Subcutaneous abdominal adipose tissue (tissue), 5 donors: ENCODE data around the gene CSNK1D.
A peak's percentile ranks its signal among the peaks of the same experiment; 100 is the strongest.

ENCODE experiments used
- H3K27ac ChIP-seq: one replicate; pipeline ENCODE4 v1.7.0; 2013; ENCODE audit warnings: low read depth, mild to moderate bottlenecking, inconsistent platforms, low read length, moderate library complexity
- H3K27me3 ChIP-seq, 5 donors: one replicate each; pipeline ENCODE4 v1.7.0; 2013; ENCODE audit warnings: low read length in 5 of 5, inconsistent platforms in 1 of 5; ENCODE audit not compliant: control insufficient read depth in 5 of 5, insufficient read depth in 4 of 5
- H3K36me3 ChIP-seq, 5 donors: one replicate each; pipeline ENCODE4 v1.7.0; 2013; ENCODE audit warnings: low read length in 5 of 5; ENCODE audit not compliant: control insufficient read depth in 5 of 5, insufficient read depth in 5 of 5
- H3K4me1 ChIP-seq, 5 donors: one replicate each; pipeline ENCODE4 v1.7.0; 2013; ENCODE audit warnings: low read length in 5 of 5, mild to moderate bottlenecking in 3 of 5, moderate library complexity in 1 of 5; ENCODE audit not compliant: control insufficient read depth in 5 of 5, insufficient read depth in 5 of 5
- H3K4me3 ChIP-seq, 5 donors: one replicate each; pipeline ENCODE4 v1.7.0; 2013; ENCODE audit warnings: low read length in 5 of 5, low read depth in 1 of 5
- H3K9ac ChIP-seq, 5 donors: one replicate each; pipeline ENCODE4 v1.7.0; 2013; ENCODE audit warnings: low read length in 5 of 5, mild to moderate bottlenecking in 4 of 5, moderate library complexity in 3 of 5
- H3K9me3 ChIP-seq, 5 donors: one replicate each; pipeline ENCODE4 v1.7.0; 2013; ENCODE audit warnings: low read length in 5 of 5; ENCODE audit not compliant: control insufficient read depth in 5 of 5
- donor health status: healthy.
- donor health status: healthy.
- donor health status: healthy.
- donor health status: healthy.
- donor health status: healthy.

CSNK1D gene

DNA sequence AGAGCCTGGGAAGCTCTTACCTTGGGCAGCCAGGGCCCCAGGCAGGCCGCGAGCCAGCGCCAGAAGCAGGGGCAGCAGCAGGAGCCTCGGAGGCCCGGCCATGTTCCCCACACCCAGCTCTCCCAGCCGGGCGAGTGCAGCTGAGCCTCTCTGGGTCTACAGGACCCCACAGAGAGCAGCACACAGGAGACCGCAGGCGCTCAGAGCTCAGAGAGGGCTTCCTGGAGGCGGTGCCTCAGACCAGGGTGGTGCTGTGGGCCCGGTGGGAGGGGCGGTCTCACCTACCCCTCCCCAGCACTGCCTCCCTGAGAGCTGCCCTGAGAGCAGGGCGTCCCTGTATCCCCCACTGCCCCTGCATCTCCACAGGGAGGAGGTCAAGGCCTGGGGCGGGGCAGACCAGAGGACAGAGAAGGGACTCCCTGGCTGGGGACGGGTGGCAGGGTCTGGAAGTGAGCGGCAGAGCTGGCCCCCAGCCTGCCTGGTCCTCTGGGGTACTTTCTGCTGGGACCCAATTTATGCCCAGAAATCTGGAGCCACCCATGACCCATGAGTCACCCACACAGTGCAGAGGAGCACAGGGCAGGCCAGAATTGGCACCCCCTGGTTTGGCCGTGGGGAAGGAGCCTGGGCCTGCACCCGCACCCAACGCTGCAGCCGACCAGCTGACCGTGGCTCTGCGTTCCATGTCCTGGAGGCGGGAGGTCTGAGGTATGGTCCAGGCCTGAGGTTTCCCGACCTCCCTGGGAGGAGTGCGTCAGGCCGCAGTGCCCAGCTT lies 44.1 kb upstream of the CSNK1D start, which contains the start of gene CD7:
TSS of gene CD7 (minus strand) at position 215 of the 775 bp plus-strand sequence. CDS start at position 102, 113 bp downstream.
- no peaks in the 10 kb centered on the region for H3K9me3 ChIP-seq
- no peak within 1 kb of the TSS for H3K27ac ChIP-seq
- H3K4me3 ChIP-seq = no peak within 1 kb of the TSS
- no peaks in the 10 kb centered on the region for H3K36me3 ChIP-seq
- H3K9ac ChIP-seq = no peak within 1 kb of the TSS
- H3K27me3 ChIP-seq = peaks cover 10 to 41% (median 37%) of the 10 kb centered on the region in 5 donors
- H3K4me1 ChIP-seq = peaks cover 0 to 25% (median 6%) of the 10 kb centered on the region in 5 donors

DNA sequence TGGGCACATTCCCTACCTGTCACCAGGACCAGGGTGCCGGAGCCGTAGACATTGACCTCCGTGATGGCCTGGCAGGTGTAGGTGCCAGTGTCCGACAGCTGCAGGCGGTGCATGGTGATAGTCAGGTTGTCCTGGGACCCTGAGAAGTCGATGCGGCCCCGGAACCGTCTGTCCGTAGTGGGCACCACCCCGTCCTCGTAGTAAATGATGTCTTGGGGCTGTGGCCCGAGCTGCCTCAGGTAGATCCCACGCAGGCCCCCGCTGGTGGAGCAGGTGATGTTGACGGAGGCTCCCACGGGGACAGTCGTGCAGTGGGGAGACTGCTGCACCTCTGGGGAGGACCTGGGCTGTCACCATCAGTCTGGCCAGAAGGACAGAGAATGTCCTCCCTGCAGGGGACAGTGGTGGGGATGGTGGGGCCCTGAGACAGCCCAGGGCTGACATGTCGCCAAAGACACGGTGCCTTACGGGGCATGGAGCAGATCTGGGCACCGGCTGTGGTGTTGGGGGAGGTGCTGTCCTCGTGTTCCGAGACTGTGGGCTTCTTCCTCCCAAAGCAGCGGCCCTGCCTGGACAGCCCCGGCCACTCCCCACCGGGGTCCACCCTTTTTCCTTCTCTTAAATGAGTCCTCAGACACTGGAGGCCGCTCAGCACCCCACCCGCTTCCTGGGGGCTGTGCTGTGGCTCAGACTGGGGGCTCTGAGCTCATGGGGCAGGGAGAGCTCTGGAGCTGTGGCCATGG lies 43.3 kb upstream of the CSNK1D start:
- peaks cover 10 to 41% (median 32%) of the 10 kb centered on the region in 5 donors for H3K27me3 ChIP-seq
- H3K4me3 ChIP-seq = no peak overlapping the region
- H3K36me3 ChIP-seq = no peaks in the 10 kb centered on the region
- H3K9me3 ChIP-seq = no peaks in the 10 kb centered on the region
- H3K9ac ChIP-seq = no peak overlapping the region
- H3K4me1 ChIP-seq = peaks cover 0 to 25% (median 6%) of the 10 kb centered on the region in 5 donors
- no peak overlapping the region for H3K27ac ChIP-seq

DNA sequence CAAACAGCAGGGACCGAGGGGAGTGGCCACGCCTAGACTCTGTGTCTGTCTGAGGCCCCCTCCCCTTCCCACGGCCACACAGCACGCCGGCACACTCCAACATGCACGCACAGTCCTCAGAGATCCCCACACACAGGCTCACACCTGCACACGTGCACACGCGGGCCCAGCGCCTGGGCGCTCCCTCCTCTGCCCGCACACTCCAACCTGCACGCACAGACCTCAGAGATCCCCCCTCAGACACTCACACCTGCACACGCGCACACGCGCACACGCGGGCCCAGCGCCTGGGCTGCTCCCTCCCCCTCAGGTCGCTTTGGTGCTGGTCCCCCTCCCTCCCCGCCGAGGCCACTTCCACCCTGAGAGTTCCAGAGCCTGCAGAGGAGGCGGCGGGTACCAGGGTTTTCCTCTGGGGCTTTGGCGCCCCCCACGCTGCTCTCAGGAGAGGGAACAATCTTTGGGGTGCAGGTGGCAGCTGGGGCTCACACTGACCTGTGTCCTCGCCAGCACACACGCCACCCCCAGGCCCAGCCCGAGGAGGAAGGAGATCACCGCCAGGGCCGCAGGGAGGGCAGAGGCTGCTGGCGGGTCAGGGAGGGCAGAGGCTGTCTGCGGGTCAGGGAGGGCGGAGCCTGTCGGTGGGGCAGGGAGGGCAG lies 42.3 kb upstream of the CSNK1D start:
- peak overlapping the region in 1 of 5 donors; percentile 44 for H3K4me3 ChIP-seq

DNA sequence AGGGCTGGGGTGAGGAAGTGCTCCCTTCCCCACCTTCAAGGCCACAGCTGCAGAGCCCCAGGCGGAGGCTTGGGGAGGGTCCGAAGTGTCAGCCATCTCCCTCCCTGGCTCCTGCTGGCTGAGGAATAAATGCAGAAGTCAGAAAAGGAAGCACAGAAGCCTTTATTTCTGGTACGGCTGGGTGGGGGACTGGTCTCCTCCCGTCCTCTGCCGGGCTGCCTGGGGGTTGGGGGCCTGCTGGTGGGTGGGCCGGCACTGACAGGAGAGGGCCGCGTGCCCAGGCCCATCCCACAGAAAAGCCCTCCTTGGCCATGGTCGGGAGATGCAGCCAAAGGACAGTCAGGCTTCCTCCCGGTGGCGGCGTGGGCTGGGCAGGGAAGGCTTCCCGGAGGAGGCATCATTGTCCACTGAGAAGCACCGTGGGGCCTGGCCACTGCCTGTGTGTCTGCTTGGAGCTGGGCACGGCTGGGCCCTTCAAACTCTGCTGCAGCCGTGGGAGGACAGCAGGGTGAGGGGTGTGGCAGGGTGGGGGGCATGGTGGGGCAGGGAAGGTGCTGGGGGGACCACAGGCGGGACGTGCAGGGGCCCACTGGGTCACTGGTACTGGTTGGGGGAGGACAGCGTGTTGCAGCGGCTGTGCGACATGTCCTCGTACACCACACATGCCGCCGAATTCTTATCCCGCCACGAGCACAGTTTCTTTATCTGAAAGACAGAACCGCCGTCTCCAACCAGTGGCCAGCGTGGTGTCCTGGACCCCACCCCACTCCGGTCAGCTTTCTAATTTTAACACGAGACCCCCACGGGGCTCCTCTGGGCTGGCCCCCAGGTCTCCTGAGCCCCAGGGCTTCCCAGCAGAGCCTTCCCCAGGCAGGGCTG lies 41.5 kb upstream of the CSNK1D start:
- Histone ChIP-seq H3K27ac (no peak overlapping the region), H3K4me3 (no peak overlapping the region)

More for the DNA sequence above, 42.3 kb upstream of the CSNK1D start:
- no peak overlapping the region for H3K9ac ChIP-seq
- no peak overlapping the region for H3K27ac ChIP-seq
- H3K36me3 ChIP-seq = no peaks in the 10 kb centered on the region
- H3K9me3 ChIP-seq = no peaks in the 10 kb centered on the region
- peaks cover 0 to 25% (median 6%) of the 10 kb centered on the region in 5 donors for H3K4me1 ChIP-seq
- peaks cover 19 to 48% (median 37%) of the 10 kb centered on the region in 5 donors for H3K27me3 ChIP-seq

DNA sequence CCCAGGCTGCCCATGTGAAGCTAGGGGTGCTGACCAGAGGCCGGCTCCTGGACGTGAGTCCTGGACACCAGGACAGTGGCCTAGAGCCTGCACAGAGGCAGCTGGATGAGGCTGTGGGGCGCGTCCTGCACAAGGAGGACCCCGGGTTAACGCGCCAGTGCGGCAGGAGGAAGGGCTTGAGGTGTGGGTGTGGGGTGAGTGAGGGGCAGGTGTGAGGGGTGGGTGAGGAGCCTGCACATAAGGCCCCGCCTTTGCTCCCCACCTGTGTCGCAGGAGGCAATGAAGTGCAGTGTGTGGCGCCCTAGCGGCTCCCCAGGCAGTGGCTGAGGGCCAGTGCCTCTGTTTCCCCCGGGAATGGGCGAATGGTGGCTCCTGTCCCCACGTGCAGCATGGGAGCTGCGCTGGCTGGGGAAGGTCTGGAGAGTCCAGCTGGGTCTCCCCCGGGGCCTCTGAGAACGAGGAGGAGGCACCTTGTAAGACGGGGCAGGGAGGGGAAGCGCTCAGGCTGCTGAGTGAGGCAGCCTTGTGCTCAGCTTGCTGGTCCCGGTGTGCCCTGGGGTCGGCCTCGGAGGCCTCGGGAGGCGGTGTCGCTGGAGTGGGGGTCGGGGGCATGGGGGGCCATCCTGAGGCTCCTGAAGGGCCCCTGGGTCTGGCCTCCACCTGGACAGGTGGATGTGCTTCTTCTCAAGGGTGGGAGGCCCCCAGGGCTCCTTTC lies 40.7 kb upstream of the CSNK1D start:
- H3K9ac ChIP-seq = no peak overlapping the region
- no peaks in the 10 kb centered on the region for H3K36me3 ChIP-seq
- no peak overlapping the region for H3K27ac ChIP-seq
- H3K9me3 ChIP-seq = no peaks in the 10 kb centered on the region
- no peak overlapping the region for H3K4me3 ChIP-seq
- H3K27me3 ChIP-seq = peaks cover 27 to 55% (median 49%) of the 10 kb centered on the region in 5 donors
- H3K4me1 ChIP-seq = peaks cover 0 to 25% (median 6%) of the 10 kb centered on the region in 5 donors

More for the DNA sequence above, 41.5 kb upstream of the CSNK1D start:
- no peaks in the 10 kb centered on the region for H3K36me3 ChIP-seq
- peaks cover 26 to 51% (median 45%) of the 10 kb centered on the region in 5 donors for H3K27me3 ChIP-seq
- no peak overlapping the region for H3K9ac ChIP-seq
- H3K4me1 ChIP-seq = peaks cover 0 to 25% (median 6%) of the 10 kb centered on the region in 5 donors
- H3K9me3 ChIP-seq = no peaks in the 10 kb centered on the region

- Histone ChIP-seq H3K27ac (no peak overlapping the region), H3K36me3 (no peaks in the 10 kb centered on the region), H3K9me3 (no peaks in the 10 kb centered on the region), H3K4me1 (peaks cover 0 to 25% (median 6%) of the 10 kb centered on the region in 5 donors), H3K9ac (no peak overlapping the region), H3K27me3 (peaks cover 30 to 55% (median 49%) of the 10 kb centered on the region in 5 donors), H3K4me3 (no peak overlapping the region)
These were observed 39.9 kb upstream of the CSNK1D start for GRCh38 chr17:82313195-82314011.

DNA sequence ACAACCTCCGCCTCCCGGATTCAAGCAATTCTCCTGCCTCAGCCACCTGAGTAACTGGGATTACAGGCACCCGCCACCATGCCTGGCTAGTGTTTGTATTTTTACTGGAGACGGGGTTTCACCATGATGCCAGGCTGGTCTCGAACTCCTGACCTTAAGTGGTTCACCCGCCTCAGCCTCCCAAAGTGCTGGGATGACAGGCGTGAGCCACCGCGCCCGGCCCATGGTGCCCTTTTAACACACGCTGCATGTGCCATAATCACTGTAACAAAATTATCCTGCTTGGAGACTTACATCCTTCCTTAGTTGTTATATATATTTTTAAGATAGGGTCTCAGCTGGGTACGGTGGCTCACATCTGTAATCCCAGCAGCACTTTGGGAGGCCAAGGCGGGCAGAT lies 38.5 kb upstream of the CSNK1D start:
- Histone ChIP-seq H3K27ac (no peak overlapping the region), H3K9ac (no peak overlapping the region), H3K4me3 (no peak overlapping the region), H3K36me3 (no peaks in the 10 kb centered on the region), H3K4me1 (peaks cover 0 to 25% (median 6%) of the 10 kb centered on the region in 5 donors), H3K9me3 (no peaks in the 10 kb centered on the region), H3K27me3 (peaks cover 34 to 54% (median 47%) of the 10 kb centered on the region in 5 donors)

DNA sequence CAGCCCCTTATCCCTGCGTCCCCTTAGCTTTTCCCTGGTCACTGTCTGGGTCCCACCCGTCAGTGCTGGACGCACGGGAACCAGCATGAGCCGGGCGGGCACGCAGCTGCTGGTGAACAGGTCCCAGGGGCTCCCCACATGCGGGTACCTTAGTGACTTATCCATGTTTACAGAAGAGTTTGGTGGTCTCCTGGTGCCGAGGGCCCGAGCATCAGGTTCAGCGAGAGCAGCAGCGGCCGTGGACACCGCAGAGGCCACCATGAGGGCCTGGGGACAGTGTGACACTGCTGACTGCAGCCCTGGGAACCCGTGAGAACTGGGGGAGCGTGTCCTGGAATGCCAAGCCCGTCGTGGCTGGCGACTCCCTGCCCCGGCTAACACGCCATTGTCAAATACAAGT lies 37.4 kb upstream of the CSNK1D start:
- no peak overlapping the region for H3K4me3 ChIP-seq
- H3K27ac ChIP-seq = no peak overlapping the region
- H3K9ac ChIP-seq = no peak overlapping the region
- H3K4me1 ChIP-seq = peaks cover 0 to 17% (median 5%) of the 10 kb centered on the region in 5 donors
- no peaks in the 10 kb centered on the region for H3K9me3 ChIP-seq
- no peaks in the 10 kb centered on the region for H3K36me3 ChIP-seq
- H3K27me3 ChIP-seq = peaks cover 31 to 44% (median 37%) of the 10 kb centered on the region in 5 donors
